GM12878 (cell line): ENCODE results near the gene RMI2. TPM values are rescaled to one million over a fixed set of nuclear protein-coding genes. Genes with fewer than 3 reads are reported as not detected.

Experiments used
- BCL3 ChIP-seq: IDR thresholded peaks from 2 replicates; pipeline ENCODE4 v1.6.1; 2011; ENCODE audit warnings: borderline replicate concordance, low read depth, mild to moderate bottlenecking, moderate library complexity, low read length; ENCODE audit not compliant: insufficient read depth, poor library complexity, severe bottlenecking
- DPF2 ChIP-seq: fragments of 450-650 bp; IDR thresholded peaks from 2 replicates; pipeline ENCODE4 v1.6.1; 2017; ENCODE audit warnings: mild to moderate bottlenecking
- GATAD2B ChIP-seq: fragments of 450-650 bp; conservative IDR thresholded peaks from 2 replicates; pipeline ENCODE4 v1.6.1; 2017; ENCODE audit warnings: low read depth, mild to moderate bottlenecking, moderate library complexity
- IKZF2 ChIP-seq, 2 experiments: fragments of 450-650 bp; IDR thresholded peaks; 2 replicates each; pipeline ENCODE4 v1.6.1; 2017; ENCODE audit warnings: mild to moderate bottlenecking in 2 of 2, moderate library complexity in 2 of 2
- JUND ChIP-seq: IDR thresholded peaks from 2 replicates; pipeline ENCODE4 v1.6.1; 2012; ENCODE audit warnings: low read depth, mild to moderate bottlenecking, low read length, improper control_type of control experiment, moderate library complexity
- MEF2B ChIP-seq: fragments of 450-650 bp; IDR thresholded peaks from 2 replicates; pipeline ENCODE4 v1.6.1; 2018; ENCODE audit warnings: mild to moderate bottlenecking, moderate library complexity; ENCODE audit not compliant: partially characterized antibody, poor library complexity, severe bottlenecking
- NFYB ChIP-seq: IDR thresholded peaks from 2 replicates; pipeline ENCODE4 v1.6.1; 2011; ENCODE audit warnings: low read depth, mild to moderate bottlenecking, low read length, improper control_type of control experiment, moderate library complexity; ENCODE audit not compliant: insufficient read depth
- NRF1 ChIP-seq: conservative IDR thresholded peaks from 2 replicates; pipeline ENCODE4 v1.6.1; 2011; ENCODE audit warnings: mild to moderate bottlenecking, low read depth, low read length, improper control_type of control experiment
- POLR2AphosphoS2 ChIP-seq: IDR thresholded peaks from 2 replicates; pipeline ENCODE4 v1.6.1; 2011; ENCODE audit warnings: low read depth, mild to moderate bottlenecking, low read length, improper control_type of control experiment, moderate library complexity
- POLR2AphosphoS5 ChIP-seq: IDR thresholded peaks from 2 replicates; pipeline ENCODE4 v1.6.1; 2011; ENCODE audit warnings: mild to moderate bottlenecking, low read length, inconsistent platforms
- RAD21 ChIP-seq: IDR thresholded peaks from 2 replicates; pipeline ENCODE4 v1.6.1; 2011; ENCODE audit warnings: mild to moderate bottlenecking, low read depth, low read length, moderate library complexity; ENCODE audit not compliant: insufficient read depth
- RUNX3 ChIP-seq: IDR thresholded peaks from 2 replicates; pipeline ENCODE4 v1.6.1; 2012; ENCODE audit warnings: low read length, inconsistent platforms
- TARDBP ChIP-seq: IDR thresholded peaks from 2 replicates; pipeline ENCODE4 v1.6.1; 2016; ENCODE audit warnings: borderline replicate concordance
- WRNIP1 ChIP-seq: IDR thresholded peaks from 2 replicates; pipeline ENCODE4 v1.6.1; 2011; ENCODE audit warnings: low read depth, low read length, improper control_type of control experiment, borderline replicate concordance
- ZNF207 ChIP-seq: fragments of 450-650 bp; IDR thresholded peaks from 2 replicates; pipeline ENCODE4 v1.6.1; 2014; ENCODE audit warnings: antibody characterized with exemption, mild to moderate bottlenecking, borderline replicate concordance
- ZNF24 ChIP-seq: fragments of 450-650 bp; IDR thresholded peaks from 2 replicates; pipeline ENCODE4 v1.6.1; 2017; ENCODE audit warnings: antibody characterized with exemption, mild to moderate bottlenecking
- polyA plus RNA-seq, 11 experiments: library from polyadenylated mRNA; depleted of rRNA in 4 of 11; unstranded in 6 of 11; stranded (reverse) in 5 of 11; fragments of >200 nt; fragmentation: Nextera tagmentation in 4 of 11; fragmentation: Illumina TruSeq in 1 of 11; extraction: Ambion mirVana in 4 of 11; extraction: Trizol in 1 of 11; gene quantifications; 1 replicate in 1 of 11; 2 replicates in 10 of 11; pipeline versions ENCODE4 v1.2.1 to v1.2.3, GENCODE V29; 2011 to 2016; ENCODE audit warnings: inconsistent platforms in 2 of 11, missing spikeins in 2 of 11, low read depth in 1 of 11
- total RNA-seq, 4 experiments: library from RNA; depleted of rRNA in 3 of 4; stranded (reverse); fragments of >200 nt in 3 of 4; fragmentation: Illumina TruSeq in 1 of 4; extraction: Trizol in 1 of 4; gene quantifications; 2 replicates each; pipeline versions ENCODE4 v1.2.1 to v1.2.3, GENCODE V29; 2013 to 2021
- TF ChIP-seq, protein P1 (sequence below): fragments of 450-650 bp; IDR thresholded peaks from 2 replicates; pipeline ENCODE4 v1.6.1; 2017; ENCODE audit warnings: mild to moderate bottlenecking, moderate library complexity
- TF ChIP-seq, protein P2 (sequence below): fragments of 450-650 bp; IDR thresholded peaks from 2 replicates; pipeline ENCODE4 v1.6.1; 2017; ENCODE audit warnings: low read depth, mild to moderate bottlenecking, moderate library complexity

The RMI2 gene
- total and polyA plus RNA-seq, 10 of the 15 experiments (the other 5 are each of a cell fraction or from before 2014, with no cell fraction given): 9.6 to 68.8 (median 32.1) TPM

- TF ChIP-seq, protein P1, sequence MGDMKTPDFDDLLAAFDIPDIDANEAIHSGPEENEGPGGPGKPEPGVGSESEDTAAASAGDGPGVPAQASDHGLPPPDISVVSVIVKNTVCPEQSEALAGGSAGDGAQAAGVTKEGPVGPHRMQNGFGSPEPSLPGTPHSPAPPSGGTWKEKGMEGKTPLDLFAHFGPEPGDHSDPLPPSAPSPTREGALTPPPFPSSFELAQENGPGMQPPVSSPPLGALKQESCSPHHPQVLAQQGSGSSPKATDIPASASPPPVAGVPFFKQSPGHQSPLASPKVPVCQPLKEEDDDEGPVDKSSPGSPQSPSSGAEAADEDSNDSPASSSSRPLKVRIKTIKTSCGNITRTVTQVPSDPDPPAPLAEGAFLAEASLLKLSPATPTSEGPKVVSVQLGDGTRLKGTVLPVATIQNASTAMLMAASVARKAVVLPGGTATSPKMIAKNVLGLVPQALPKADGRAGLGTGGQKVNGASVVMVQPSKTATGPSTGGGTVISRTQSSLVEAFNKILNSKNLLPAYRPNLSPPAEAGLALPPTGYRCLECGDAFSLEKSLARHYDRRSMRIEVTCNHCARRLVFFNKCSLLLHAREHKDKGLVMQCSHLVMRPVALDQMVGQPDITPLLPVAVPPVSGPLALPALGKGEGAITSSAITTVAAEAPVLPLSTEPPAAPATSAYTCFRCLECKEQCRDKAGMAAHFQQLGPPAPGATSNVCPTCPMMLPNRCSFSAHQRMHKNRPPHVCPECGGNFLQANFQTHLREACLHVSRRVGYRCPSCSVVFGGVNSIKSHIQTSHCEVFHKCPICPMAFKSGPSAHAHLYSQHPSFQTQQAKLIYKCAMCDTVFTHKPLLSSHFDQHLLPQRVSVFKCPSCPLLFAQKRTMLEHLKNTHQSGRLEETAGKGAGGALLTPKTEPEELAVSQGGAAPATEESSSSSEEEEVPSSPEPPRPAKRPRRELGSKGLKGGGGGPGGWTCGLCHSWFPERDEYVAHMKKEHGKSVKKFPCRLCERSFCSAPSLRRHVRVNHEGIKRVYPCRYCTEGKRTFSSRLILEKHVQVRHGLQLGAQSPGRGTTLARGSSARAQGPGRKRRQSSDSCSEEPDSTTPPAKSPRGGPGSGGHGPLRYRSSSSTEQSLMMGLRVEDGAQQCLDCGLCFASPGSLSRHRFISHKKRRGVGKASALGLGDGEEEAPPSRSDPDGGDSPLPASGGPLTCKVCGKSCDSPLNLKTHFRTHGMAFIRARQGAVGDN: peak; percentile 76
- TF ChIP-seq RUNX3 (no peak), BCL3 (no peak), ZNF24 (peak; percentile 68; the same call in 1 of the 2 replicates), NRF1 (no peak), RAD21 (peak; percentile 88), MEF2B (peak; percentile 68), JUND (no peak), POLR2AphosphoS5 (no peak), DPF2 (0 out of 2 replicates have a peak, but pooled peaks have one; percentile 53), TARDBP (no peak), POLR2AphosphoS2 (no peak; the same call in 1 of the 2 replicates), NFYB (no peak), WRNIP1 (no peak), IKZF2 (IDR thresholded peaks at IDR 0.05) (peak; percentile 82 to 90; a peak in 3 of 4 replicates), GATAD2B (peak; percentile 78), ZNF207 (0 out of 2 replicates have a peak, but pooled peaks have one; percentile 24)
- TF ChIP-seq, protein P2, sequence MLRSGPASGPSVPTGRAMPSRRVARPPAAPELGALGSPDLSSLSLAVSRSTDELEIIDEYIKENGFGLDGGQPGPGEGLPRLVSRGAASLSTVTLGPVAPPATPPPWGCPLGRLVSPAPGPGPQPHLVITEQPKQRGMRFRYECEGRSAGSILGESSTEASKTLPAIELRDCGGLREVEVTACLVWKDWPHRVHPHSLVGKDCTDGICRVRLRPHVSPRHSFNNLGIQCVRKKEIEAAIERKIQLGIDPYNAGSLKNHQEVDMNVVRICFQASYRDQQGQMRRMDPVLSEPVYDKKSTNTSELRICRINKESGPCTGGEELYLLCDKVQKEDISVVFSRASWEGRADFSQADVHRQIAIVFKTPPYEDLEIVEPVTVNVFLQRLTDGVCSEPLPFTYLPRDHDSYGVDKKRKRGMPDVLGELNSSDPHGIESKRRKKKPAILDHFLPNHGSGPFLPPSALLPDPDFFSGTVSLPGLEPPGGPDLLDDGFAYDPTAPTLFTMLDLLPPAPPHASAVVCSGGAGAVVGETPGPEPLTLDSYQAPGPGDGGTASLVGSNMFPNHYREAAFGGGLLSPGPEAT: peak; percentile 69
These were observed 11.5 kb downstream of the RMI2 start (continued) for GRCh38 chr16:11356573-11357331.
